SKM-1 treated with dmso at 0.1 percent for 144 hours (cell line): Measurements from ENCODE around the gene TESPA1.

ENCODE experiments used
- DNase-seq: peaks from one replicate; lab custom pipeline; 2025; ENCODE audit not compliant: unreplicated experiment; lab: John Stamatoyannopoulos, UW

The TESPA1 gene, protein sequence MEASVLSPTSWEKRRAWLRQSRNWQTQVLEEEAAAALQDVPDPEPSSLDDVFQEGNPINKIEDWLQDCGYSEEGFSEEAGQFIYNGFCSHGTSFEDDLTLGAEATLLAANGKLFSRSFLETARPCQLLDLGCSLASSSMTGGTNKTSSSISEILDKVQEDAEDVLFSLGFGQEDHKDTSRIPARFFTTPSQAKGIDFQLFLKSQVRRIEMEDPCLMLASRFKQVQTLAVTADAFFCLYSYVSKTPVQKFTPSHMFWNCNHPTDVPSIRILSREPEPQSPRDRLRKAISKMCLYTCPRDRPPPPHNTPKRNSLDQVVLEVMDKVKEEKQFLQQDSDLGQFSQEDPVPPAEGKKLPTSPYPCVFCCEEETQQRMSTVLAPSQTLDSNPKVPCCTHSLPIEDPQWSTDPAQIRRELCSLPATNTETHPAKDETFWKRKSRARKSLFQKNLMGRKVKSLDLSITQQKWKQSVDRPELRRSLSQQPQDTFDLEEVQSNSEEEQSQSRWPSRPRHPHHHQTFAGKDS

DNA sequence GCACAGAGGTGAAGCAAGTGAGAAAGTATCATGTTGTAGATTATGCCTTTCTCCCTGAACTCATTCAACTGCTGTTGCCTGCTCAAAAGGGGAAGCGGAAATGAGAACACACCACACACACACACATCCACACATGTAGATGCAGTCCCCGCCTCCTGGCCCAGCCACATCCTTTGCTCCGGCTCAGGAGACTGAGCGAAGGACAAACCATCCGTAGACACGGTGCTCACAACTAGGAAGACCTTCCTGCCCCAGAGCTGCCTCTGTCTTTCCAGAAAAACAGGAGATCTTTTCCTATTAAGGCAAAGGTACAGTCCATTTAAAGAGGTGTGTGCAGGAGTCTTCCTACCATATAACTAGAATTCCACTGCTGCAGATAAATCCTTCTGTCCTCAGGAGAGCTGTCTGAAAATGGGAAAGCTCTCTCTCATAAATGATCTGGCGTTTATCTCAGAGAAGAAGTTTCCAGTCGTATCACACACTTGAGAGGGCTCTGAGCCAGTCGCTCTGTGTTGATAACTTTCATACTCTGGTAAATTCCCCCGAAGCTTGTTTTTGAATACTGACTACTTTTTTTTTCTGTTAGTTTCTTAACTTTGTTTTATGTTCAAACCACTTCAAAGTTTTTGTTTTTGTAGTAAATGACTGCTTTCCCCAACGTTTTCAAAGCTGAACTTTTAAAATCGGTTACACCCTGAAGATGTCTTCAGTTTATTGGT, at the start of gene TESPA1:
Gene TESPA1, minus strand, starts transcription at position 105 of the 719 bp plus-strand sequence. CDS start 10,200 bp downstream, outside the sequence.
- peak; percentile 31 for DNase-seq

DNA sequence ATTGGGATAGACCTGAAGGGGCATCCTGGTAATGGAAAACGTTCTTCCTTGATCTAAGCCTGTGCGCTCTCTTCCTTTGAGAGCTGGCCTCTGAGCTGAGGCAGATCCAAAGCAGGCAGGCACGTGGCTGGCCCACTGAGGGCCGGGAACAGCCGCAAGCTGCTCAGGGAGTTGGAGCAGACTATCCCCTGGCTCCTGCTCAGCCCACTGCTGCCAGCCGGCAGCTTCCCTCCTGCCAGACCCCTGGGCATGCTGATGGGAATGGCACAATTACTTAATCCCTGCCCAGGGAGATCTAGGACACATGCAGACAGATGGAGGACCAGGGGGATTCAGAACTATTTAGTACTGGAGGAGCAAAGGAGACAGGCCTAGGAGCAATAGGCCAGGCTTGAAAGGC, 49.7 kb upstream of the TESPA1 start:
- DNase-seq, result no peak

DNA sequence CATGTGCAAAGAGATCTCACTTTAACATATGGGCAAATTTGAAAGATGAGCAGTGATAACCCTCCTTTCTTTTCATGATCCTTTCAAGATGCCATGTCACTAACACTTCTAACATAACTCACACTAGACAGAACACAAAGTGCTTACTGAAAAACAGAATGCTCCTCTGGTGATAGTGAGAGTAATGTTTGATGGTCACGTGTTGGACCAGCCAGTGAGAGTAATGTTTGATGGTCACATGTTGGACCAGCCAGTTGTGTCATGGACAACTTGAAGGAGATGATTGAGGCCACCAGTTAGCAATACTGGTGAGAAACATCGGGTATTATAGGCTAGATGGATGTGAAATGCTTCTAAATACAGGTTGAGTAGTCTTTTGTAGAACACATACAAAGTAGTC, 40.9 kb upstream of the TESPA1 start:
- no peak for DNase-seq

DNA sequence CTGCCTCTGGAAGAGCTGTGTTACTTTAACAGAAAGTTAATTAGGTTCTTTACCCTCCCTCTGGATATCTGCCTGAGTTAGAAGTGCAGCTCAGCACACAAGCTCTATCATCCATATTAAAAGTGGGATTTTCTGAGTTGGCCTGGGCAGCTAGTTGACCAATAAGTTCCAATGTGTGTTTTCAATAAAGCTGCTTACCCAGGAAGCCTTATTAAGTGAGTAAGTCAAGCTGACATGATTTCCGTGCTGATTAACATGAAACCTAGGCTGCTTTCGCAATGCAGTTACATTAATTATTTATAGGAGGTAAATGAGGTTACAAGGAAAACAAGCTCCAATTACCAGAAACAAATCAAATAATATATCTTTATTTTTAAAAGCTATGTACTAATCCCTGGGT, 40.0 kb upstream of the TESPA1 start:
- DNase-seq, result no peak

DNA sequence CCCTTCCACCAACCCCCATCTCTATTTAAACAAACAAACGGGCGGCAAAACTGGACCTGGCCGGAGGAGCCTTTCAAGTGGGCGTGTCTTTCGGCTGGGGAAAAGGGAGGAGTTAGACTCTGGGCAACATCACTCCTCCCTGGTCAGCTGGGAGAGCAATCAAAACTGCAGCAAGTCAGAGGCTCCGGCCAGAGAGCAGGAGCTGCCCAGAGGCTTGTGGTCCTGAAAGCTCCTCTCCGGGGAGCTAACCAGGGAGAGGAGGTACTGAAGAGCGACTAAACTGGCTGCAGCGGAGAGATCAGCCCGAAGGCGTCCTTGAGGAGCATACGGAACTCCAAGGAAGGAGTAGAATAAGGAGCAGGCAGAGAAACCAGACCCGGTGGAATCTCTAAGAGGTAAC, 35.2 kb upstream of the TESPA1 start, which contains the start of gene NEUROD4:
Gene NEUROD4, plus strand, starts transcription at position 191 of the 400 bp plus-strand sequence. CDS start 6,466 bp downstream, outside the sequence.
- no peak for DNase-seq

DNA sequence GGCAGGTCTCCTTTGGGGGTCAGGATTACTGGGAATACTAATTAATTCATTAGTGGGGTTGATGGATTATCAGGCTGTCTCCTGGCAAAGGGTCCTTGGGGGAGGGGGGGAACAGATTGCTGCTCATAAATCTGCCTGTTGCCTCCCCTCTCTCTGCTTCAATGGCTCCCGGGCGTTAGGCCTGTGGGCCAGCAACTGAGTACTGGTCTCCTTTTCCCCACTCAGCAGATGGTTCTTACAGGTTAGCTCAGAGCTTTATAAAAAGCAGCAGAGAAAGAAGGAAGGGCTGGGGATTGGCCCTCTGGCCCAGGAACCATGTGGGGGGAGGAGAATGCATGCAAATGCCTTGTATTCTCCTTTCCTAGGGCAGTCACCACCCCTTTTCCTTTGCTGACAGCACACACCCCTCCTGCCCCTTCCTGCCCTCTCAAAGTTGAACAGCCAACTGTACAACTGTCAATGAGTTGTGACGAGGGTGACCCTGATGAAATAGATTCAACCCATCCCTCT, 32.9 kb upstream of the TESPA1 start:
- no peak for DNase-seq

DNA sequence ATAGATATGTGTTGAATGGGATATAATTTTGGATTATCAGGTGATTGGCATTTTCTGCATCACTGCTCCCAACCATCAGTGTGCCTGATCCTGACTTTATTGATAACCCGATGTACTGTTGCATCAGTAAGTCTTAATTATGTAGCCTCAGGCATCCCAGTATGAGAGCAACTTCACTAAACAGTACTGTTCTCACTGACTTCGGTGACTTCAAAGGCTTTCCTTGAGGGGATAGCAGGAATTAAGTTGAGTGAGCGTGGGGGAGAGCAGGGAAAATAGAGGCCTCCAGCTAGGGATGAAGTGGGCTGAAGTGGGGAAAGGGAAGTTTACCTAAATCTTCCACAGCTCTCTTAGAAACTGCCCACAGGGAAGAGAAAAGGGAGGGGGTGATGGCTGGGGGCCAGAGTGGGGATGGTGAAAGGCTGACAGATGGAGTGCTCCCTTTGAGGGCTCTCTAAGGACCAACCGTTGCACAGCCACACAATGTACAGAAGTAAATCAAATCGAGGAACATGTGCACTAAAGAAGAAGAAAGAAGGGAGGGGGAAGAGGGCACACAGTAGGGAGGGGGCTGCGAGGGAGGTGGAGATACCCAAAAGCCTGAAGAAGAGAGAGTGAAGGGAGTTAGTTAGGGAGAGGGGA, 24.5 kb upstream of the TESPA1 start:
- DNase-seq, result no peak

DNA sequence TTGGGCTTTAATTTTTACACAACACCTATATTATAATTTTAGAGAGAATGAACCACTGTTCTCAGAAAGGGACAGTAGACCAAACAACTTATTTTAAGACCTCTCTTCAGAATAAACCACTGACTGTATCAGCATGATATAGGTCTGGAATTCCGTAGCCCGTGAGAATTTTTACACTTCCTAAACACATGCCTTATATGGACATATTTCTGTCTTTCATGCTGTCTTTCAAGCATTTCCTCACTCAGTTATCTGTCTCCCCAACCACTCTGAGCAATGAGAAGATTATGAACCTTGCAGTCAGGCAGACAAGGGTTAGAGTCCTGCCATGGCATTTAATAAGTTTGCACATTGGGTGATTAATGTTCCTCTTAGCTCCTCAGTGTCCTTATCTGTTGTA, 17.8 kb upstream of the TESPA1 start:
- DNase-seq, result no peak

DNA sequence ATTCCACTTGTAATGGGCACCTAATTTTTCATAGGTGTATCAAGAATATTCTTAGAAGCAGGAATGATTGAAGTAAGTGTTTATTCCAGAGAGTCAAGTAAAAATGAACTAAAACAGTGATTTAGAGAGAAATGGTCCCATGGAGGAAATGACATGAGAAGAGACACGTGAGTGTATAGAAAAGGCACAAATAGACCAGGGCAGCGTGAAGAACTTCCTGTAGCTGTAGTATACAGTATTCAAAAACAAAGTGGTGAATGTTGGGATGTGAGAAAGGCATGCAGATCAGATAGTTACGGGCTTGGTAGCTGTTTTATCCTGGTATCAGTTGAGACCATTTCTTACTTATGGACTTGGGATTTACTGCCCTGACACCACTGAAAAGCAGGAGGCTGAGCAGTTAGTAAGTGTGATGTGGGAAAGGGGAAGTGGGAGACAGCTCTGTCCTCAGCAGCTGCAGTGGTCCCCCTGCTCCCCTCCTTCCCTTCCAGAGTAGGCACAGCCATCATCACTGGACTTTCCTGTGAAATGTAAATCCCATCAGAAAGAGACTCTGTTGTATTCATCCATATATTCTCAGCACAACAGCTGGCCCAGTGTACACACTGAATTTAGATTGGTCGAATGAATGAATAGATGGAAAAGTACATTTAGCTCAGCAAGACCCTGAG, 16.8 kb upstream of the TESPA1 start:
- DNase-seq, result no peak

DNA sequence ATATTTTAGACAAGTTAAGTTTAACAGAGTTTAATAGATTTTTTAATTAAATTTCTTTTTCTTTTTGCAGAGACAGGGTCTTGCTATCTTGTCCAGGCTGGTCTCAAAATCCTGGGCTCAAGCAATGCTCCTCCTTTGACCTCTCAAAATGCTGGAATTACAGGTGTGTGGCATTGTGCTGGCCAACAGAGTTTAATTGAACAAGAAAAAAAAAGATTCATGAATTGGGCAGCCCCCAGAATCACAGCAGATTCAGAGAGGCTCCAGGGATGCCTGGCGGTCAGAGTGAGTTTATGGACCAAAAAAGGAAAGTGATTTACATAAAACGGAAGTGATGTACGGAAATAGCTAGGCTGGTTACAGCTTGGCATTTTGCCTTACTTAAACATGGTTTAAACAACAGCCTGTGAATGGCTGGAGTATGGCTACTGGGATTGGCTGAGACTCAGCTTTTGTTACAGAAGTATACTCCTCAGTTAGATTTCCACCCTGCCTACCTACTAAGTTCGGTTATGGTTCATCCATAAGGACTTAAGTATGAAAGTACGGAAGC, 14.5 kb upstream of the TESPA1 start:
- DNase-seq, result no peak

DNA sequence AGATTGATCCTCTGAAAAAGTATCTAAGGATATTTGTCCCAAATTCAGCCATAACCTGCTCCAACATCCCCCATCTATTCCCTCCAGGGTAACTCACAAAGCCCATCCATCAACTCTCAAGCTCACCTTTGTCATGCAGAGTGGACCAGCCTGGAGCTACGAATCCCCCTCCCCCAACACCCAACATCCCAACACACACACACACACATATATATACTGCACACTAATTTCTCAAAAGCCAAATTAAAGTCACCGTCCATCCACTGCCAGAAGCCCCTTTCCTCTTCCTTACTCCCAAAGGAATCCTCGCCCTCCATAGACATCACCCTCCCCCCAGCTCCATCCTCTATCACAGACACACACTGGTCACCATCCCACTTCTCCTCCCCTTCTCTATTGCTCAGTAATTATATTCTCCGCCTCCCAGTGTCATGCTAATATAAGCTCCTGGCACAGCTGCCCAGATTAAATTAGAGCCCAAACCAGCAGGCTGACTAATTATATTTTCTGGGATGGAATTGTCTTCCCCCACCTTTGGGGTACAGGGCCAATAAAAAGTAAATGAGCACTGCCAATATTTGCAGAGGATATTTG, 13.5 kb upstream of the TESPA1 start:
- no peak for DNase-seq

DNA sequence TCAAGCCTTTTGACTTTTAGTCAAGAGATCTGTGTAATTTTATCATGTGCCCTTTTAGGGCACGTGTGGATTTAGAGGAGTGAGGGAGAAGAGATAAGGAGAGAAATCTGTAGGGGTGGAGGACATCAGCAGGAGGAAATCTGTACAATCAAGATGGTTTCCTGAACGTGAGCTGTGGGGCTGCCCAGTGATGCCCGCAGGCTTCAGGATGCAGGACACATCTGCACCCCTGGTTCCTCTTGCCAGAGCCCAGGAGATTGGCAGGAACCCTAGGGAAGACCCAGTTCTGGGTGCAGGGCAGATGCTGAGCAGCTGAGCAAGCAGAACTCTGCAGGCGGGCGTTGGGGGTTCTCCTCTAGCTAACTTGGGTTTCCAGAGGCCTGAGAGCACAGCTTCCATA, 11.6 kb upstream of the TESPA1 start:
- no peak for DNase-seq

DNA sequence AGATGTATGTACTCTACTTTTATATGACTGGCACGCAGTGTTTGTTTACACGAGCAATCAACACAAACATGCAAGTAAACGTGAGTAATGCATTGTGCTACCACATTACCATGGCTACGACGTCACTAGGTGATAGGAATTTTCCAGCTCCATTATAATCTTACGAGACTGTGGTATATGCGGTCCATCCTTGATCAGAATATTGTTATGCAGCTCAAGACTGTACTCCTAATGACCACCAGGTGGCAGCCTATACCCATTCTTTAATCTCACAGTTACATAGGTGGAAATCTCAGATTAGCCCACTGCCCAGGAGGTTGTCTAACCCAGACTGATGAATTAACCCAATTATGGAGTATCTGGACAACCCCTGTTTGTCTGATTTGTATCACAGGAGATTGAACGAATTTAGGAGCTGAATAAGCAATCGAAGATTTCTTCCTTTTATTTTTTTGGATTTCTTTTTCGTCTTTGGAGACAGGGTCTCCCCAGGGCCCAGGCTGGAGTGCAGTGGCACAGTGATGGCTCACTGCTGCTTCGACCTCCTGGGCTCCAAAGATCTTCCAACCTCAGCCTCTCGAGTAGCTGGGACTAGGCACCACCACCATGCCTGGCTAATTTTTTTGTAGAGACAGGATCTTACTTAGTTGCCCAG, 8.7 kb upstream of the TESPA1 start:
- DNase-seq, result peak; percentile 1

DNA sequence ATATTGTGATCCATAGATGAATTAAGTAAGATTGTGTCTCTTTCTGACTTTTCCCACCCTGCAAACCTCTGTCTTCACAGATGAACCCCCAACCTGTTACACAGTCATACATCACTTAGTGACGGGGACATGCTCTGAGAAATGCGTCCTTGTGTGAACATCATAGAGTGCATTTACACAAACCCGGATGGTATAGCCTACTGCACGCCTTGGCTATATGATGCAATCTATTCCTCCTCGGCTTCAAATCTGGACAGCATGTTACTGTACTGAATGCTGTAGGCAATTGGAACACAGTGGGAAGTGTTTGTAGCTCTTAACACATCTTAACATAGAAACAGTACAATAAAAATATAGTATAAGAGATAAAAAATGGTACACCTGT, 7.4 kb upstream of the TESPA1 start:
- DNase-seq, result no peak

DNA sequence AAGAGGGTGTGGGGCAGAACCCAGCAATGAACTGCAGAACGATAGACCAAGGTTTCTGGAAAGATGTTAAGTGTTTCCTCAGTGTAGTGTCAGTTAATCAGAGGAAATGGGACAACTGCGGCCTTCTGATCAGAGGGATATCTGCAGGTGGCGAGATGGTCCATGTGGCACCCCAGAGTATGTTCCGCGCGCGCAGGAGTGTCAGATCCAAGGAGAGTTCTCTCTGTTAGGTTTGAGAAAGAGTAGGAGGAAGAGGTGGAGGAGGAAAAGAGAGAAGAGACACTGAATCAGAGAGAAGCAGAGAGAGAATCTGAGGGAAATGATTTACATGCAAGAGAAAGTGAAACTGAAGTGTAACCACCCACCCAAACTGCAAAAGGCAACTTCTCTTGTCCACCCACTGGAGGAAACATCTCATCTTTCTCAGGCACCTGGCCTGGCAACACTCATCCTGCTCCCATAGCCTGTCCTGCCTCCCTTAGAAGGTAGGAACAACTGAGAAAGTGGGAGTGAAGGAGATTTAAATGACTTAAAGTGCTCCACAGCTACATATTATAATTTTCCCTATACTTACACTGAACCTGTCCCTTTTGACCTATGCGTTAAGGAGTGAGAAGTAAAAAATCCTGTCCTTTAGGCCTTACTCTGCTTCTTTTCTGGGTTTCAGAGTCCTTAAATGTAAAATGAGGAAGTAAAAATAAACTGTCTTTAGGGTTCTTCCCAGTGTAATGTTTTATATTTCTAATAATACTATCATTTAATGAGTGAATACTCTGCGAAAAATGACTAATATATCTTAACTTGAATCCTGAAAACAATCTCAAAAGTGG, 6.8 kb upstream of the TESPA1 start:
- no peak for DNase-seq

DNA sequence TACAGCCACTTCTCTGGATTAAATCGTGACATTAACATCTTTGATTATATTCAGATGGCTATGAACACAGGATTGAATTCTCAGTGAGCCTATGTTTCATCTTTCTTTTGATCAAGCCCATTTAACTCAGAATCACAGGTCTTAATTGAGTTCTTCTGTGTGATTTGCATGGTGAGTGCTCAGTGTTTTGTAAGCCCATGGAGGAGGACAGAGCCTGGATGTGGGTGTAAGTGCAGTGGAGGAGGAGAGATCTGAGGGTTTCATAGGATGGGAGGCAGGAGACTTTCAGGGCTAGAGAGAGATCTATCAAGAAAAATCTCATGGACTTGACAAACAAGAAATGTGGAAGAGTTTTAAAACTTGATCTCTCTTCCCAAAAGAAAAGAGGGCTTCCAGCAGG, 5.3 kb upstream of the TESPA1 start:
- no peak for DNase-seq

DNA sequence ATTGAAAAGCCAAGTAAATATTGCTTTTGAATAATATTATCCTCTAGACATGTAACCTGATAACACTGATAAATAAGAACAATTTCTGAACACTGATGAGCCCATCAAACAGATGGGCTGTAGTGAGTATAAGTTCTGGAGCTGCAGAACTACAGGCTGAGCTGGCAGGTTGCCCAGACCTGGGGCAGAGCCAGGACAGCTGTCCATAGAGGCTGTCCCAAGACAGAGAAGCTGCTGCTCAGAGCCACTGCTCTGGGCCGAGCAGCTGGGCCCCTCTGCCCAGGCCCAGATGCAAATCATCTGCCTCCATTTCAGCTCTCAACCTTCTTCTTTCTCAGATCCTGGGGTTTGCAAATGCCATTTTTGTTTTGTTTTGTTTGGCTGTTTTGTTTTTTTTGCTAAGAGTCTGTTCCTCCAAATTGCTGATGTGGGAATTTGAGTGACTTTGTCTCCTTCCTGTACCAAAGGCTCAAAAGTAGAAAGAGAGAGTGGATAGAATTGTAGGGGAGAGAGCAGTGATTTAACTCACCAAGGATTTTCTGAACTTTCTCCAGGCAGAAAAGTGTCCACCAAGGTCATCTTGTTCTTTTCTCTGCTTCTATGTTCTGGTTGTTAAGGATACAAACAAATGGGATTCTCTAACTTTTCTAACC, 4.0 kb upstream of the TESPA1 start:
- no peak for DNase-seq

DNA sequence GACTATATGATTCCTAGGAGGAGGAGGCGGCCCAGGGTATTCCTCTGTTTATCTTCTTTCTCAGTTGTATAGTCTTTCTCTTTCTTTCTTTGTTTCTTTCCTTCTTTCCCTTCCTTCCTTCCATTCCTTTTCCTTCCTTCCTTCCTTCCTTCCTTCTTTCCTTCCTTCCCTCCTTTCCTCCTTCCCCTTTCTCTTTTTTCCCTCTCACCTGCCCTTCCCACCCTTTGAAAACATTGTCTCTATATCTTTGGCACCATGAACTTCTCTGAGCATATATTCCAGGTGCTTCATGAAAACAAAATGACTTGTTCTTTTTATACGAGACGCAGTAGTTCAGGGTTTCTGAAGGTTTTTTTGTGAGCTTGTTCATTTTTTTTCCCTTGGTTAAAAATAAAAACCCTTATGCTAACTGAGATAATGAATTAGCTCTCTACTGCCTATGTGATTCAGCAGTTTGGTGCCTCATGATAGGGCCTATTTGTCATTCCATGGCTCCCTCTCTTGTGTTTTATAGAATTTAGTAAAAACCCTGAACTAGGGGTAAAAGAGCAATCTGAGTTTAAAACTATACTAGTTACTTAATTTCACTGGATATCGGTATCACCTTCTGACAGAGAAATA, 3.2 kb upstream of the TESPA1 start:
- DNase-seq, result no peak
